ENCODE results near the gene MRTO4. TPM values are rescaled to one million over a fixed set of nuclear protein-coding genes. Genes with fewer than 3 reads are reported as not detected.
"Not testable (repeated sequence)": the region's sequence is repeated elsewhere in the genome, so short reads cannot be mapped to it uniquely, and the experiment has no call there.

Gene MRTO4
- total and polyA plus RNA-seq, 2 experiments from 2014 or later: 37.1 to 38.4 TPM

DNA sequence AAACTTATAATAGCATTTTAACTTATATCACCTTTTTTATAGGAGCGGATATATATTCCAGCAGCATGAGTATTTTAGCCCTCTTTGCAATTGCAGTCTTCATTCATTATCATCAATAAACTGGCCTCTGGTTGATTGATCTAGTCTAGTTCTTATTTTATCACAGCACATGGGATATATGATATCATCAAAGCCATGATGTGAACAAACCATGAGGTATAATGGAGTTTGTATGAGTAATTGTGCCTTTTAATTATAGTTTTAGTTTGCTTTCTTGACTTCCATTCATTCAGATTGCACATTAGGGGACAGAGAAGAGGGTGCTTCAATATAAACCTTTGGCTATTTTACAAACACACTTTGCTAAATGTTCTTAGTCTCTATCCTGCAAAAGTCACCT is 38.0 kb upstream of the MRTO4 start:
- in situ Hi-C loops (cut with MboI): no loop called here
- Histone ChIP-seq H3K9me3 (ENCODE audit: low read depth) (no peaks in the 10 kb centered on the region), H3K79me2 (ENCODE audit: insufficient read depth) (peaks cover 85% of the 10 kb centered on the region)

DNA sequence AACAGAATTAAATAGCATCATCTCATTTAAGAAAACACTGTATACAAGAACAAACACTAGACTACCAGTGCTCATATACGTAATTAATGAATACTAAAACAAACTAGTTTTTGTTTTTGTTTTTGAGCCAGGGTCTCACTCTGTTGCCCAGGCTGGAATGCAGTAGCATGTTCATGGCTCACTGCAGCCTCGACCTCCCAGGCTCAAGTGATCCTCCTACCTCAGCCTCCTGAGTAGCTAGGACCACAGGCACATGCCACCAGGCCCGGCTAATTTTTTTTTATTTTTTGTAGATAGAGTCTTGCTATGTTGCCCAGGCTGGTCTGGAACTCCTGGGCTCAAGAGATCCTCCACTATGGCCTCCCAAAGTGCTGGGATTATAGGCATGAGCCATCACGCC is 35.0 kb upstream of the MRTO4 start:
- in situ Hi-C loops (cut with MboI); DNase-seq; H3K27me3 ChIP-seq (replicated peaks; ENCODE audit: insufficient read depth); H3K9me2 ChIP-seq (ENCODE audit: insufficient read depth); H3K27ac ChIP-seq; H2AFZ ChIP-seq; H3K9ac ChIP-seq; H3K9me3 ChIP-seq (ENCODE audit: low read depth); H3K4me3 ChIP-seq; H3K4me2 ChIP-seq (ENCODE audit: unreplicated experiment); H4K20me1 ChIP-seq (ENCODE audit: insufficient read depth): not testable (repeated sequence)
- peaks cover 49% of the 10 kb centered on the region for H3K36me3 ChIP-seq (ENCODE audit: low read depth)
- H3K79me2 ChIP-seq (ENCODE audit: insufficient read depth): peaks cover 62% of the 10 kb centered on the region
- H3K4me1 ChIP-seq (ENCODE audit: insufficient read depth): peaks cover 10% of the 10 kb centered on the region
- WGBS, 2 experiments (ENCODE audit: low coverage in 1 of 2, low lambda C conversion rate in 2 of 2, missing lambda C conversion rate in 2 of 2): 97% methylated on average over 4 of the region's 4 CpGs
- peaks cover 12% of the 10 kb centered on the region for H3F3A ChIP-seq (ENCODE audit: insufficient read depth)

More for the DNA sequence above, 38.0 kb upstream of the MRTO4 start:
- 97 to 100% methylated on average over 1 of the region's 1 CpG for WGBS, 2 experiments (ENCODE audit: low coverage in 1 of 2, low lambda C conversion rate in 2 of 2, missing lambda C conversion rate in 2 of 2)
- no peak for TF ChIP-seq EZH2 (IDR thresholded peaks at IDR 0.05; ENCODE audit: insufficient read depth, poor library complexity, severe bottlenecking)
- Histone ChIP-seq H3K4me1 (ENCODE audit: insufficient read depth) (peaks cover 19% of the 10 kb centered on the region), H3F3A (ENCODE audit: insufficient read depth) (peaks cover 36% of the 10 kb centered on the region), H3K9me2 (ENCODE audit: insufficient read depth) (no peaks in the 10 kb centered on the region), H3K27ac (no peak overlapping the region), H4K20me1 (ENCODE audit: insufficient read depth) (no peaks in the 10 kb centered on the region), H3K9ac (no peak overlapping the region), H3K4me2 (ENCODE audit: unreplicated experiment) (no peak overlapping the region), H3K27me3 (replicated peaks; ENCODE audit: insufficient read depth) (no peaks in the 10 kb centered on the region), H2AFZ (no peak overlapping the region), H3K36me3 (ENCODE audit: low read depth) (peaks cover 28% of the 10 kb centered on the region), H3K4me3 (no peak overlapping the region)
- no peak for DNase-seq

DNA sequence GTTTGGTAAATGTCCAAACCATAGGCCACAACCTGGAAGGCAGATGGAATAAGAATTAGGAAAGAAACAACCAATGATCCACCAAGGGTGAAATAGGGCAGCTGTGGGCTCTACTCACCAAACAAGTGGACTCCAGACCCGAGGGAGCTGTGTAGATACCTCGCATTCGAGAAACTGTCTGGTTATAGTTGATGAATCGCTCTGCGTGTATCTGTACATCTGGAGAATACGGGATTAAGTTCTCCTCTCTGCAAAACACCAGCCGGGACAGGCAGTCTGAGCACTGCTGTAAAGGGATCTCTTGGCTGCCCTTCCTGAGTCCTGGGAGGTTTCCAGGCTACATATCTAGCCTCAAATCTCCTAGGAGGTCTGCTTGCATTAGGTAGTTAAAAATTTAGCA is 32.2 kb upstream of the MRTO4 start:
- no peaks in the 10 kb centered on the region for H3K9me2 ChIP-seq (ENCODE audit: insufficient read depth)
- peaks cover 42% of the 10 kb centered on the region for H3K79me2 ChIP-seq (ENCODE audit: insufficient read depth)
- 95% methylated on average over 7 of the region's 7 CpGs for WGBS, 2 experiments (ENCODE audit: low coverage in 1 of 2, low lambda C conversion rate in 2 of 2, missing lambda C conversion rate in 2 of 2)
- no peaks in the 10 kb centered on the region for H3K27me3 ChIP-seq (replicated peaks; ENCODE audit: insufficient read depth)
- no peak overlapping the region for H3K4me2 ChIP-seq (ENCODE audit: unreplicated experiment)
- H4K20me1 ChIP-seq (ENCODE audit: insufficient read depth): no peaks in the 10 kb centered on the region
- peaks cover 49% of the 10 kb centered on the region for H3K36me3 ChIP-seq (ENCODE audit: low read depth)
- TF ChIP-seq EZH2 (IDR thresholded peaks at IDR 0.05; ENCODE audit: insufficient read depth, poor library complexity, severe bottlenecking): no peak
- no peak for TF ChIP-seq EZH2phosphoT487 (IDR thresholded peaks at IDR 0.05; ENCODE audit: insufficient read depth, low read depth)
- H3K27ac ChIP-seq: no peak overlapping the region
- H3K9ac ChIP-seq: no peak overlapping the region
- H2AFZ ChIP-seq: no peak overlapping the region
- no peak for DNase-seq
- peaks cover 15% of the 10 kb centered on the region; the same call in 1 of the 2 replicates for H3F3A ChIP-seq (ENCODE audit: insufficient read depth)
- no peaks in the 10 kb centered on the region for H3K9me3 ChIP-seq (ENCODE audit: low read depth)
- H3K4me1 ChIP-seq (ENCODE audit: insufficient read depth): no peaks in the 10 kb centered on the region
- in situ Hi-C loops (cut with MboI): no loop called here
- no peak overlapping the region for H3K4me3 ChIP-seq

DNA sequence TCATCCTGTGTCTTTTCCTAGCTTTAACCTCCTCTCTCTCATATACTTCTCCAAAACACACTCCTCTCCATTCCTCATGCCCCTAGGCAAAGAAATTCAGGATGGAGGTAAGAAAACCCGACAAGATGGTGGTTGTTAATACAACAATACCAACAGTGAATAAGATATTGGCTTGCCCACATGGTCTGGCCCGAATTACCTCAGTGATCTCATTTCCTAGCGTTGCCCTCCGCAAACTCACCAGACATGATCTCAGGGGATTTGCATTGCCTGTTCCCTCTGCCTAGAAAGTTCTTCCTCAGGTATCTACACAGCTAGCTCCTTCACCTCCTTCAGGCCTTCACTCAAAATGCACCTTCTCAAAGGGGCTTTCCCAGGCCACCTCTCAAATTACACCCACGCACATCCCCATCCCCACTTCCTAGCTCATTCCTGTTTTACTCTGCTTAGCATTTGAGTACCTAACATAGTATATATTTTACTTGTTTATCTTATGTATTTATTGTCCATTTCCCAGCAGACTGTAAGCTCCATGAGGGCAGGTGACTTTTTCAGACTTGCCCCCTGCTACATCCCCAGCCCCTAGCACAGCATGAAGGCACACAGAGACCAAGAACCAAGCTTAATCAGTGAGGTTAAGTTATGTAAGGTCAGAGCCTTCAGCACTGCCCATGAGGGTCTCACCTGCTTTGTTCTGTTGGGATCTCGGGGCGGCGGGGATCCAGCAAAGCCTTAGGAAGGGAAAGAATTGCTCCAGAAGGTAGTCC is 31.3 kb upstream of the MRTO4 start:
- Histone ChIP-seq H4K20me1 (ENCODE audit: insufficient read depth) (no peaks in the 10 kb centered on the region), H3K27me3 (replicated peaks; ENCODE audit: insufficient read depth) (no peaks in the 10 kb centered on the region), H3K9me2 (ENCODE audit: insufficient read depth) (no peaks in the 10 kb centered on the region), H2AFZ (no peak overlapping the region), H3K79me2 (ENCODE audit: insufficient read depth) (peaks cover 34% of the 10 kb centered on the region), H3K27ac (no peak overlapping the region), H3K4me3 (no peak overlapping the region), H3K9me3 (ENCODE audit: low read depth) (no peaks in the 10 kb centered on the region), H3K9ac (no peak overlapping the region), H3K36me3 (ENCODE audit: low read depth) (peaks cover 48% of the 10 kb centered on the region), H3K4me1 (ENCODE audit: insufficient read depth) (no peaks in the 10 kb centered on the region), H3F3A (ENCODE audit: insufficient read depth) (peaks cover 15% of the 10 kb centered on the region; the same call in 1 of the 2 replicates), H3K4me2 (ENCODE audit: unreplicated experiment) (no peak overlapping the region)
- in situ Hi-C loops (cut with MboI): no loop called here
- DNase-seq: no peak
- no peak for TF ChIP-seq EZH2phosphoT487 (IDR thresholded peaks at IDR 0.05; ENCODE audit: insufficient read depth, low read depth)
- no peak for TF ChIP-seq EZH2 (IDR thresholded peaks at IDR 0.05; ENCODE audit: insufficient read depth, poor library complexity, severe bottlenecking)
- WGBS, 2 experiments (ENCODE audit: low coverage in 1 of 2, low lambda C conversion rate in 2 of 2, missing lambda C conversion rate in 2 of 2): 97% methylated on average over 8 of the region's 8 CpGs

Data from GM23248 (cell line).